GM21723 (cell line): ENCODE results near the gene CD4.
"Not testable (repeated sequence)": the region's sequence is repeated elsewhere in the genome, so short reads cannot be mapped to it uniquely, and the experiment has no call there.

ENCODE experiments used
- ATAC-seq: cut with Tn5 transposase; IDR thresholded peaks from one replicate; pipeline ENCODE4 v1.9.1; 2021; ENCODE audit warnings: mild to moderate bottlenecking, moderate library complexity; ENCODE audit not compliant: unreplicated experiment

Gene CD4

DNA sequence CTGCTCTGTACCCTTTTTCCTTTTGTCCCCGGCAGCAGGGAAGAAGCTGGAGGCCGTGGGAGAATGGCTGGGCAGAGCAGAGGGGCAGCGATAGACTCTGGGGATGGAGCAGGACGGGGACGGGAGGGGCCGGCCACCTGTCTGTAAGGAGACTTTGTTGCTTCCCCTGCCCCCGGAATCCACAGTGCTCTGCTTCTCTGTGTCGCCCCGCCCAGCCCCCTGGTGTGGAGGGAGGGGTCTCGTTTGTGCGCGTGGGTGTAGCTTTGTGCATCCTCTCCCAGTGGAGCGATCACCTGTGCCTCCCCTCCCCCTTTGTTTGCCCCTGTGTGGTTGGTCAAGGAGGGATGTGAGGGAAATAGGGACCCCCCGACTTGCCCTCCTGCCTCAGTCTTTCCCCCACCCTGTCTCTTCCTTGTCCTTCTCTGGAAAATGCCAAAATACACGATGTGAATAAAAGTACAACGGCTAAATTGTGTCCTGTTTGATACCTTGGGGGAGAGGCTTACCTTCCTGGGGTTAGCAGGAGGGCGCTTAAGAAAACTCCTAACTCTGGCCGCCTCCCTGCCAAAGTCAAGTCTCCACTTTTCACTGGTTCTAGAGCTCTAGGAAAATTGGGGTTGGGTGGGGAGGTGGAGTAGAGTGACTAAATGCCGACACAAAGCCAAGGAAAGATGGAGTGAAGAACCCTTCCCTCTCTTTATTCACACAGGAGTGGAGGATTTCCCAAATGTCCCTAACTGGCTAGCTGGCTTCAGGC is 77.0 kb downstream of the CD4 start:
- no peak for ATAC-seq

DNA sequence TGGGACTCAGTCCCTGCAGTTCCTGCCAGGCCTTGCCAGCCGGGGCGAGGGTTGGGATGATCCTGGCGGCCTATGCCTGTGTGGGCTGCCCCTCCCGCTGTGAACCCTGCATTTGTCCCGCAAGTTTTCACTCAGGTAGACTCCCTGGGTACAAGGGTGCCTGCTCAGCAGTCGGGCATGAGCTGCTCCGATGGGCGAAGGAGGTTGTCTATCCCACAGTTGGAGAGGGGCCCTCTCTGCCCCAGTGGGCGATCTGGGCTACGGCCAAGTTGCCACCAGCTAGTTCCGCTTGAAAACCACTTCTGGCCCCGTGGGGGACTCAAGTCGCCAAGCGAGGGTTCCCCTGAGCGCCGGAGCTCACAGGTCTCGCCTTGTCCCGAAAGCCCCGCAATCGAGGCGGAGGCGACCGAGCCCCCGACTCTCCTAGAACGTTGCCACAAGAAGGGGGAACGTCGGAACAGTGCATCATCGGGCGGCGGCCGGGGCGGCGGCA is 77.6 kb downstream of the CD4 start:
- ATAC-seq: peak; percentile 14

DNA sequence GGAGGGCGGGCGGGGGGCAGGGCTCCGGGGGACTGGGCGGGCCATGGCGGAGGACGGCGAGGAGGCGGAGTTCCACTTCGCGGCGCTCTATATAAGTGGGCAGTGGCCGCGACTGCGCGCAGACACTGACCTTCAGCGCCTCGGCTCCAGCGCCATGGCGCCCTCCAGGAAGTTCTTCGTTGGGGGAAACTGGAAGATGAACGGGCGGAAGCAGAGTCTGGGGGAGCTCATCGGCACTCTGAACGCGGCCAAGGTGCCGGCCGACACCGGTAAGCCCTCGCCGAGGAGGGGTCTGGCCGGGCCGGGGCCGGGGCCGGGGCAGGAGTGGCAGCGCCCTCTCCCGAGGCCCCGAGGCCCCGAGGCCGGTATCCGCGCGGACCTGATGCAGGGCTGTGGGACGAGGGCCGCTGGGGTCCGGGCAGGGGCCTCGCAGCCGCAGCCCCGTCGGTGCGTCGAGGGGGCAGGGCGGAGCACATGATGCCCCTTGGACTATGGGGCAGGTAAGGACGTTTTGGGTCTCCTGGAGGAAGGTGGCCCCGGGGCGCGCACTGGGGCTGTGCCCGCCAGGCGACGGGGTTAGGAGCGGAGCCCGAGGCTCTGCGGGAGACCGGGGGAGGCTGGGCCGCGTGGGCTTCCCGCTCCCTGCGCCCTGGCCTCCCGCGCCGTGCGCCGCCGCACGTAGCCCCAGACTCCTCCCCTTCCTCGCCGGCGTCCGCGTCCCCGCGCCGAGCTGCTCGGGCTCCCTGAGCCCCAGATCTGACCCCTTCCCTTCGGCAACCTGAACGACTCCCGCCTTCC is 78.3 kb downstream of the CD4 start, which contains the start of gene TPI1:
Gene TPI1, plus strand, starts transcription at position 119 of the 798 bp plus-strand sequence. Its CDS starts 36 bp downstream, at position 155.
- ATAC-seq: peak; percentile 52

DNA sequence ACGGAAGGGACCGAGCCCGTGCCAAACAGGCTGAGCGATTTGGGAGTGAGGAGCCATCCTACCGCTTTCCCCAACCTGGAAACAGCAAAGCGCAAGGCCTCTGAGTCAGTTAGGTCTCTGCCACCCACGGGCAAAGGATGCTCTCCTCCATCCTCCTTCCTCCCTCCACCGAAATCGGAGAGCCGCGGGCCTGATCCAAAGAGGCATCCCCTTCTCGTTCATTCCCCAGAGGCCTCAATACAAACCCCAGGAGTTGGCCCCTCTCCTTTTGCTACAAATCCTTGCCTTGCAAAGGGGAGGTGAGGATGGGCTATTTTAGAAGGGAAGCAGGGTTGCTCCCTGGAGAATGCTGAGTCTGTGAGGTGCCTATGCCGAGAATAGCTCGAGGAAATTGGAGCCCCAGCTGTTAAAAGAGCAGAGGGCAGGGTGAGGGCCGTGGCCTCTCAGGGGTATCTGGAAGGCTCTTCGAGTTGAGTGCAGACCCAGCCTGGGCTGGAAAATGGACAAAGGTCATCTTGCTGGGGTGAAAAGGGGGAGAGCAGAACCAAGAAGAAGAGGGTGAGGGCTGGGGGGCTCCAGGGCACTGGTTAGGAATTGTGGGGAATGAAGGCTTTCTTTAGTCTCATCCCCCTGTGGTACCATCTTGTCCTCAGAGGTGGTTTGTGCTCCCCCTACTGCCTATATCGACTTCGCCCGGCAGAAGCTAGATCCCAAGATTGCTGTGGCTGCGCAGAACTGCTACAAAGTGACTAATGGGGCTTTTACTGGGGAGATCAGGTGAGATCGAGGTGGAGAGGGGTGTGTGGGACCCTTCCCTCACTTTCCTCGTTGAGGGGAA is 79.1 kb downstream of the CD4 start:
- no peak for ATAC-seq

DNA sequence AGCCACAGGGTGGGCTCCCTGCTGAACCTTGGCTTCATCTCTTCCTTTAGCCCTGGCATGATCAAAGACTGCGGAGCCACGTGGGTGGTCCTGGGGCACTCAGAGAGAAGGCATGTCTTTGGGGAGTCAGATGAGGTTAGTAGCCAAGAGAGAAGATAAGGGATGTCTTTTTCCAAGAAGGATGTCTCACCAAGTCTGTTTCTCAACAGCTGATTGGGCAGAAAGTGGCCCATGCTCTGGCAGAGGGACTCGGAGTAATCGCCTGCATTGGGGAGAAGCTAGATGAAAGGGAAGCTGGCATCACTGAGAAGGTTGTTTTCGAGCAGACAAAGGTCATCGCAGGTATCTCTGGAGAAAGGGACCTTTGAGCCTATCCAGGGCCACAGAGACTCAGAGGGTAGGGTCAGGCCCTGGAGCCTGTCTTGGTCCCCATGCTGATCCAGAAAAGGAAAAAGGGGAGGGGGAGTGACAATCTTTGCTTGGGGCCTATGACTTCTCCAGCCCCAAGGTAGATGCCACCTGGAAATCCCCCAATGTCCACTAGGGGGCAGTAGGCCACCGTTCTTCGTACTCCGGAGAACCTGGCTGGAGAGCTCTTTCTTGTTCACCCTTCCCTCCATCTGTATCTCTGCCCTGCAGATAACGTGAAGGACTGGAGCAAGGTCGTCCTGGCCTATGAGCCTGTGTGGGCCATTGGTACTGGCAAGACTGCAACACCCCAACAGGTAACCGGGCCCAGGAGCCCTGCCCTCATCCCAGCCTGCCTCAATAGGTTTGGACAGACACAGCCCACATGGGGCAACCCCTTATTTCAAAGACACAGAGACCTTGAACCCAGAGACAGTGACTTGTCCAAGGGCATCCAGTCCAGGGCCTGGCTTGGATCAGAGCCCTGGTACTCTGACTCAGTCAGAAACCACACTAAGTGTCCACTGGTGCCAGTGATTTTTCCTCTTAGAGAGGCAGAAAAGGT is 80.0 kb downstream of the CD4 start:
- no peak for ATAC-seq

DNA sequence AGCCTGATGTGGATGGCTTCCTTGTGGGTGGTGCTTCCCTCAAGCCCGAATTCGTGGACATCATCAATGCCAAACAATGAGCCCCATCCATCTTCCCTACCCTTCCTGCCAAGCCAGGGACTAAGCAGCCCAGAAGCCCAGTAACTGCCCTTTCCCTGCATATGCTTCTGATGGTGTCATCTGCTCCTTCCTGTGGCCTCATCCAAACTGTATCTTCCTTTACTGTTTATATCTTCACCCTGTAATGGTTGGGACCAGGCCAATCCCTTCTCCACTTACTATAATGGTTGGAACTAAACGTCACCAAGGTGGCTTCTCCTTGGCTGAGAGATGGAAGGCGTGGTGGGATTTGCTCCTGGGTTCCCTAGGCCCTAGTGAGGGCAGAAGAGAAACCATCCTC is 81.0 kb downstream of the CD4 start:
- not testable (repeated sequence) for ATAC-seq
